ENCODE measurements around the gene RESF1.

DNA sequence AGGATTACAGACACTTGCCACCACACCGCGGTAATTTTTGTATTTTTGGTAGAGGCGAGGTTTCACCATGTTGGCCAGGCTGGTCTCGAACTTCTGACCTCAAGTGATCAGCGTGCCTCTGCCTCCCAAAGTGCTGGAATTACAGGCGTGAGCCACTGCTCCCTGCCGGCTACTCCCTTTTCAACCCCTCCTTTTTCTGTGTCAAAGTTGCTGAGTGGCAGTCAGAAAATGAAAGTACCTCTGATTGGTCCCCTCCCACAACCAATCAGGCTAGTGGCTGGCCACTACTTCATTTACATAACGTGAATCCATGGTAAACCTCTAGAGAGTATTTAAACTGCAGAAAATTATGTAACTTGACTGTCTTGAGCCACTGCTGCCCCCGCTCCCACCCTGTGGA is 5.9 kb downstream of the RESF1 start:
- TF ChIP-seq POLR2A (IDR thresholded peaks at IDR 0.05) = no peak
- TF ChIP-seq, protein P1, sequence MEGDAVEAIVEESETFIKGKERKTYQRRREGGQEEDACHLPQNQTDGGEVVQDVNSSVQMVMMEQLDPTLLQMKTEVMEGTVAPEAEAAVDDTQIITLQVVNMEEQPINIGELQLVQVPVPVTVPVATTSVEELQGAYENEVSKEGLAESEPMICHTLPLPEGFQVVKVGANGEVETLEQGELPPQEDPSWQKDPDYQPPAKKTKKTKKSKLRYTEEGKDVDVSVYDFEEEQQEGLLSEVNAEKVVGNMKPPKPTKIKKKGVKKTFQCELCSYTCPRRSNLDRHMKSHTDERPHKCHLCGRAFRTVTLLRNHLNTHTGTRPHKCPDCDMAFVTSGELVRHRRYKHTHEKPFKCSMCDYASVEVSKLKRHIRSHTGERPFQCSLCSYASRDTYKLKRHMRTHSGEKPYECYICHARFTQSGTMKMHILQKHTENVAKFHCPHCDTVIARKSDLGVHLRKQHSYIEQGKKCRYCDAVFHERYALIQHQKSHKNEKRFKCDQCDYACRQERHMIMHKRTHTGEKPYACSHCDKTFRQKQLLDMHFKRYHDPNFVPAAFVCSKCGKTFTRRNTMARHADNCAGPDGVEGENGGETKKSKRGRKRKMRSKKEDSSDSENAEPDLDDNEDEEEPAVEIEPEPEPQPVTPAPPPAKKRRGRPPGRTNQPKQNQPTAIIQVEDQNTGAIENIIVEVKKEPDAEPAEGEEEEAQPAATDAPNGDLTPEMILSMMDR (IDR thresholded peaks at IDR 0.05) = no peak

Measured in lower leg skin (tissue), 3 donors.